GM13977 (cell line): ENCODE results near the gene KCNK16.

Experiments used
- DNase-seq: peaks from one replicate; pipeline ENCODE4 v3.0.0; 2012; ENCODE audit warnings: low spot score
- CTCF ChIP-seq: IDR thresholded peaks from 2 replicates; pipeline ENCODE4 v1.5.1; 2012; ENCODE audit warnings: mild to moderate bottlenecking, control low read depth; ENCODE audit not compliant: insufficient read depth; ENCODE audit errors: extremely low read depth, missing control alignments
- in situ Hi-C: fragments of 300-500 bp; cut with MboI; formaldehyde crosslinking; loops from one replicate; pipeline ENCODE4 v1.12.0; 2022; ENCODE audit warnings: low sequenced_read_pairs, low pct_unique_long_range_greater_than_20kb, mixed read lengths, inconsistent platforms; ENCODE audit not compliant: unreplicated experiment

Gene KCNK16

DNA sequence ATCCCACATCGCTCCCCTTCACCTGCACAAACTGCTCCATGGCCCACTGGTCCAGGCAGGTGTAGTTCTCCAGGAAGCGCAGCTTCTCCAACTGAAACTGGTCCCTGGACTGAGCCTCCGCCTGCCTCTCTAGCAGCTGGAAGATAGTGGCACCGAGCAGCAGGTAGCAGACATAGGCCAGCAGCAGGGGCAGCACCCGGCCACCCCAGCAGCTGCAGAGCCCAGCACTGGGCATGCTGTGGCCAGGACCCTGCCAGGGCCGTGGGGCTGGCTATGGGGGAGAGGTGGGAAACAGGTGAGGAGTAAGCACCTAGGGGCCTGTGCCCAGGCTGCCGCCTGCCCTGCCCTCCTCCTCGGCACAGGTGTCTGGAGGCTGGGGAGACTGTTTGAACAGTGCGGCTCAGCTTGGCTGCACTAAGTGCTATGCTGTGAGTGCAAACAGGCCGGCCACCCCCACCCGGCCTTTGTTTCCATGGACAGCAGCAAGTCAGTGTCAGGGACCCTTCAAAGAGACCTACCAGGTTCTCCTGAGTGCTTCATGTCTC lies at the start of gene KCNK16:
Gene KCNK16 (minus strand): TSS at position 397 of the 545 bp plus-strand sequence. CDS start 162 bp downstream, at position 235.
- in situ Hi-C loops: loop anchor here (25.0 kb wide), 2 partner anchors 335 to 460 kb away; no protein-coding TSS in a partner anchor
- no peak for TF ChIP-seq CTCF
- DNase-seq: no peak

GRCh38 chr6:39370390-39370789 lies 47.9 kb upstream of the KCNK16 start:
- TF ChIP-seq CTCF: no peak
- DNase-seq: no peak
- in situ Hi-C loops: no loop called here

GRCh38 chr6:39369987-39370386 lies 47.5 kb upstream of the KCNK16 start:
- DNase-seq: no peak
- in situ Hi-C loops: no loop called here
- TF ChIP-seq CTCF: no peak

DNA sequence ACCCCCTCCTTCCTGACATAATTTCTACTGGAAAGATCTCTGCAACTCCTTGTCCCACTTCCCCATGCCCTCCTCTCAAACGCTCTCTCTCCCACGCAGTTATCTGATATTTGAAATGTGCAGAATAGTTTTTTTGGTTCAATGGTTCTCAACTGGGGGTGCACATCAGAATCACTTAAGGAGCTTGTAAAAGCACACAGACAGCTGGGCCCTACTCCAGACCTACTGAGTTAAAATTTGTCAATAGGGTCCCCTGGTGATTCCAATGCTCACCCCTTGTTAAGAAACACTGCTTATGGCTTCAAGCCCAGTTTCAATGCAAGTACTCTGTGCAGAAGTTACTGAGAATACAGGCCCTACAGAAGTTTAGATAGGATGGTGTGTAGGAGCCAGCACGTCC lies 45.2 kb upstream of the KCNK16 start:
- TF ChIP-seq CTCF: no peak
- no peak for DNase-seq
- in situ Hi-C loops: no loop called here

- DNase-seq: no peak
- no peak for TF ChIP-seq CTCF
- in situ Hi-C loops: no loop called here
Measured at GRCh38 chr6:39366931-39367618, 44.6 kb upstream of the KCNK16 start.

DNA sequence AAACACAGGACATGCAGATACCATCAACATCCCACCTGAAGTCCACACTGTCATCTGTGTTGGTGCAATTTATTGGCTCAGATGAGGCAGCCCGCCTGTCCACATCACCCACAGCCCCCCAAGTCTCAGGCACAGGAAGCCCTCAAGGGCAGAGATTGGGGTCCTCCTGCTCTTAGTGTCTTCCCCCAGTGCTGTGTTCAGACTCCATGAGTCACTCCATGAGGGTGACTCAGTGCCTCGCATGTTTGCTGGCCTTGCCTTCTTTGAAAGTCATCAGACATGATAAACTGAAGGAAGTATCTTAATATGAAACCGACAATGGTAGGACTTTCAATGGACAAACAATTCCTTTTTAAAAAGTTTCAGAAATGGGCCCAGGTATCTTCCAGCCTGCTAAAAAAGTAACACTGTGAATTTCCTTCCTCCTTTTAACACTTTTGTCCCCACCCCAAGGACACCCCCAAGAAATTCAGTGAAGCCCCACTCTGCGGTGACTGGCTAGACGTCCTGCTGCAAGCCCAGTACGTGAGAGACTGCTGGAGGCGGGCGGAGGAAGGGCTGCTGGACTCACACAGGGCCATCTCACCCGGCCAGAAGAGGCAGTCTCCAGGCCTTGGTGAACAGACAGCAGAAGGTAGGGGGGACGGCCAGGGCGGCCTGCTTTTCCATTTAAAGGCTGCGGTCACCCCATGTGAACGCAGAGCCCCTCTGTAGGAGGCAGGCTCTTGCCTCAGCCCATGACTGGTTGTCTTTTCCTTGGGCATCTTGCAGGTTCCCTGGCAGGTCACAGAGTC lies 43.0 kb upstream of the KCNK16 start:
- DNase-seq: no peak
- in situ Hi-C loops: no loop called here

More for the DNA sequence above, 43.0 kb upstream of the KCNK16 start:
- TF ChIP-seq CTCF: no peak
